Skin of body (tissue), 2 donors: ENCODE measurements around the gene FOXO3B. TPM values are rescaled to one million over a fixed set of nuclear protein-coding genes. Genes with fewer than 3 reads are reported as not detected.
"Not testable (repeated sequence)": the region's sequence is repeated elsewhere in the genome, so short reads cannot be mapped to it uniquely, and the experiment has no call there.

Experiments used
- DNase-seq: peaks from one replicate; lab custom pipeline; 2025; lab: John Stamatoyannopoulos, UW
- total RNA-seq: library from RNA; depleted of rRNA; stranded (reverse); fragments of >200 nt; gene quantifications from one replicate; pipeline ENCODE4 v1.2.3, GENCODE V29; 2014

Gene FOXO3B
- total RNA-seq, result 5.2 TPM

DNA sequence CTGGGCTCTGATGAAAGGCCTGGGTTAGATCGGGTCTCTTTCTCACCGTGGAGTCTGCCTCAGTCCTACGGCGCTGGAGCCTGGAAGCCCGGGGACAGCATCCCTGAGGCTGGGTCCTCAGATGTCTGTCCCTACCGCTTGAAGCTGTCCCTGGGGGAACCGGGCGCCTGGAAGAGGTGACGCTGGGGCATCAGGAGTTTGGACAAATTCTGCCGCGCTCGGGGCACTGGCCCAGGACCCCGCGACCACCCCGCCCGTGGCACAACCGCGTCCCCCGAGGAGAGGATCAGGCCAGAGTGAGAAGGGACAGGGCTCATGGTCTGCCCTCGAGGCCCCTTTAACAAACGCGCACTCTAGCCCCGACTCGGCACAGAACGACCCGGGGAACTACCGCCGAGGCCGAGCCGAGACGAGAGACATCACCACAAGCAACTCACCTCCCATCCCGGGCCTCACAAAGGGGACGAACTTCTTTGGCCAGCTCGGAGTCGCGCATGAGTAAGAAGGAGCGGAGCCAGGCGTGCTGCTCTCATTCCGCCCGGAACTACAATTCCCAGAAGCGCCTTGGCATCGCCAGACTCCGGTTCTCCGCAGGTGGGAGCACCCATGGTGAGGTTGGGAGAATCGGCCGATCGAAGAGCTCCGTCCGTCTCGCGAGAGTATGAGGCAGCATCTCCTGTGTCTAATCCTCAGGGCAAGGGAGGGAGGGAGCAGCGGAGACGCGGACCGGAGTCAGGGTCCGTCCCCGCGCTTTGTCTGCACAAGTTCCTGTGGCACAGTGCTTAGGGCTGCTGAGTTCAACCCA is at the start of gene FOXO3B:
Gene FOXO3B (minus strand): TSS at position 548 of the 805 bp plus-strand sequence. CDS start 663 bp downstream, outside the sequence.
- peak; percentile 72 for DNase-seq

DNA sequence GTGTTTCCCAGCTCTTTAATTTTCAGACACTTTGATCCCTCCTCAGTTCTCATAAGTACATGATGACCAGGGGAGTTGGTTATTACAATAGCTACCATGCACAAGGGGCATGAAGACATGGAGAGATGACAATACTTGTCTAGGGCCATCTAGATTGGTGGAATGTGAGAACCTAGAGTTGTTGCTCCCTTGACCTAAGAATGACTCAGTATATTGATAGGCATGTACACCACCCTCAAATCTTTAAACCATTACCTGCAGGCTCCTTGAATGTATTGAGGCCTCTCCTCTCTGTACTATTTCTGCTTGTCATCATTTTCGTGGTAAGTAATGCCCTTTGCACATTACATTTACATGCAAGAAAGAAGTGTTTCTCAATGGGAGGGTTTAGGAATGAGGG is 41.4 kb upstream of the FOXO3B start:
- not testable (repeated sequence) for DNase-seq

DNA sequence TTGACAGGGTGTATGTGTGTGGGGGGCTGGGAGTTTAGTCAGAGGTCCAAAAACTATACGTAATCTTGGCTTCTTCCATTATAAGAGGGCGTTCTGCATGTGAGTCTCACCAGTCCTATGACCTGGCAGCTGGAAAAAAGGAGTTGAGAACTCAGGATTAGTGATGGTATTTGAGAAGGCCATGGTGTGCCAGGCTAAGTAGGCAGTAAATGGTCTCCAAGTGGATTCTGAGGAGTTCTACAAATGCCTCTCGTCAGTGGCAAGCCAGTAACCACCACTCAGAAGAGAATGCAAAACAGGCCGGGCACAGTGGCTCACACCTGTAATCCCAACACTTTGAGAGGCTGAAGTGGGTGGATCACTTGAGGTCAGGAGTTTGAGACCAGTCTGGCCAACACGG is 40.5 kb upstream of the FOXO3B start:
- DNase-seq, result not testable (repeated sequence)

DNA sequence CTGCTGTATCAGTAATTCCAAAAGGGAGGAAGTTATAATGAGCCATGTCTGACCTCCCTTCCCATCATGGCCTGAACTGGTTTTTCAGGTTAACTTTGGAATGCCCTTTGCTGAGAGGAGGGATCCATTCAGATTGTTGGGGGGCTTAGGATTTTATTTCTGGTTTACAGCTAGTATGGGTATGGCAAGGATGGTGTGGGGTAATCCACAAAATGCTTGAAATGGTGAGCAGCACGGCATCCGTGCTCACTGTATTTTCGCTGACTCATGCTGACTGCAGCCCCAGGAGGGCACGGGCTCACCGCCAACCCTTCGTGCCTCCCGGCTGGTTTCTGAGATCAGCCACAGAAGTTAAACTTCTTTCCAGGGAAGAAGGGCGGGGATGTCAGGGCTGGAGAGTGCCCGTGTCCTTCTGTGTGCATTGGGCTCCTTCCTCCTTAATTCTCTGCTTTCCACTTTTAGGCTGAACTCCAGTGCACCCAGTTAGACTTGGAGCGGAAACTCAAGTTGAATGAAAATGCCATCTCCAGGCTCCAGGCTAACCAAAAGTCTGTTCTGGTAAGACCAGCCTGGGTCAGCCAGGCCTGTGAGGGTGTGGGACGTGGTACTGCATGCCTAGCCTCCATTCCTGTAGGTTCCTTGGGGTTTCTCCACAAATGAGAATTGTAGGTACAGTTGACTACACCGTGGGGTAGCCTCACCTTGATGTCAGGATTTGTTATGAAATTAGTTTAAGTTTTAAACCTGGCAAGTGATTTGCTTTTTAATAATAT is 39.8 kb upstream of the FOXO3B start:
- not testable (repeated sequence) for DNase-seq

DNA sequence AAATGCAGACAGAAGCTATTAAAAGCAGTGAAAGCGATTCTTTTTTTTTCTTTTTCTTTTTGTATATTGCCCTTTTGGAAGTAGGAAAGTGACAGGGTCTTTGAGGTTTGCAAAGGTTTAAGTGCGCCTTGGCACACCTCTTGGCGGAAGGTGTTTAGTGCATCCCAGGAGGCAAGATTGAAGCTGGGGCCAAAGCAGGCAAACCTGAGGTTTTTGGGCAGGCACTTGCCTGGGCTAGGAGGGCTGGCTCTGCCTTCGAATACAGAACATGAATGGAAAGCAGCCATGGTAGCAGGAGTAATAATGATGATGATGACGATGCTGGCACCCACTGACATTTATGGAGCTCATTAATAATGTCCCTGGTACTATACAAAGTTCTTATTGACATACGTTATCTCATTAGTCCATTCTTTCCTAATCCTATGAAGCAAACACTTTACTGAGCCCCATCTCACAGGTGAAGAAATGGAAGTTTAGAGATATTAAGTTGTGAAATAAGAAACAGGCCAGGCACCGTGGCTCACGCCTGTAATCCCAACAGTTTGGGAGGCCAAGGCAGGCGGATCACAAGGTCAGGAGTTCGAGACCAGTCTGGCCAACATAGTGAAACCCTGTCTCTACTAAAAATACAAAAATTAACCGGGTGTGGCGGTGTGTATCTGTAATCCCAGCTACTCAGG is 37.5 kb upstream of the FOXO3B start:
- not testable (repeated sequence) for DNase-seq

DNA sequence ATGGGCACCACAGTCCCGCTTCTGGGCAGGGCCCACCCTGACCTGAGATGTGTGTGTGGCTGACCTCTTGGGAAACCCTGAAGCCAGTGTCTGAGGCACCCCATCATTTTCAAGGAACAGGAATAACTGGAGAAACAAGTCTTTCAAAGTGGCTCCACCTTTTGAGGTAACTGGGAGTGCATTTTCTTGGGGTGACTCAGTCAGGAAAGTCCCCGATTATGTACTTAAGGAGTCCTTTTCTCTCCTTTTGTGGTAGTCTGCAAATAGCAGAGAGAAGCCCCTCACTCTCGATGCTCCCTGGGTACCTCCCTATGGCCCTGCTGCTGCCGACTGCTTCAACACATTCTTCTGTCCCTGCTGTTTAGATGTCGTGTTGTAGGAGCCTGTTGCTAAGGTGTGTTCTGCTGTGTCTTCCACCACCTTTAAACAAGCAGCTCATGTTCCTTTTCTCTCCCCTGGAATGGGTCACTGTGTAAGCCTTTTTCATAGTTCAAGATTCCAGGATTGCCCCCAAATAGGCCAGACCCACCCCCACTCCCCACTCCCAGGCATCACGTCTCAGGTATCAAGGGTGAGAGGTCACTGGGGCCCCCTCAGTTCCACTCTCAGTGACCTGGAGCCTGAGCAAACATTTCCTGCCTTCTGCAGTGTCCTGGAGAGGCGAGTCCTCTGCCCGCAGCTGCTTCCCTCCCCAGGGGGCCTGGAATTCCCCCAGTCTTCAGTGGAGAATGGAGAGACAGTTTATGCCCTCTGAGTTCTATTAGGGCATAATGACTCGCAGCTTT is 36.7 kb upstream of the FOXO3B start:
- DNase-seq, result not testable (repeated sequence)

DNA sequence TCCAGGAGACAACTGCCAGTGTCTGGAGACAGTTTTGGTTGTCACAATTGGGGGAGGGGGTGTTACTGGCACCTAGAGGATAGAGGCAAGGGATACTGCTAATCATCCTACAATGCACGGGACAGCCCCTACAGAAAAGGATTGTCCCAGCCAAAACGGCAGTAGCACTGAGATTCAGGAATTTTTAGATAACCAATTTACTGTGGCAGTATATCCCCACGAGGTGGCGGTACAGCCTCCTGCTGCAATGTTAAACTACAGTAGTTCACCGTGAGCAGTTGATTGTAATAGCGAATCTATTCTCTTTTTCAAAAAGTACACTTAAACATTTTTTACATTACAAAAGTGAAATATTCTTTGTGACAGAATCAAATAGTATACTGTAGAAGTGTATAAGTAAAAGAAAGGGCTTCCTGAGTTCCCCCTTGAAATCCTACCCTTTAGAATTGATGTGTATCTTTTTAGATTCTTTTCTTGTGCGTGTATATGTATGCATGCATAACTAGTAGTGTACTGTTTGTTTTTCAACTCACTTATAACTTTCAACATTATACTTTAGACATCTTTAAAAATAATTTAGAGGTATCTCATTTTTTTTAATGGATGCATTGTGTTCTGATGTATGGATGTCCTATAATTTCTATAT is 30.4 kb upstream of the FOXO3B start:
- DNase-seq, result not testable (repeated sequence)

DNA sequence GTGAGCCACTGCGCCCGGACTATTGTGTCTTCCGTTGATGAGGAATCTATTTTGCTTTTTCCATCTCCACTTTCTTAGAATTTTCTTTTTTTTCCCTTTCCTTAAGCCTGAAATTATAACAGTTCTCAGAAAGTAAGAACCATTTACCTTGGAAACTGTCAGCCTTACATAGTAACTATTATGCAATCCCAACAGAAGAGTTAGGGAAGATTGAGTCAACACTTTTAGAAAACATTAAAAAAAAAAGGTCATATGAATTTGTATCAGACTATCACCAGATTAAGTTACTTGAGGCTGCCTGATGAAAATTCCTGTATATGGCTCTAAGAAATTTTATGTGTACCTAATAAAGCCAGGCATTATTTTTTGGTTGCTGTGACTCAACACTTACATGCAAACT is 26.1 kb upstream of the FOXO3B start:
- not testable (repeated sequence) for DNase-seq

DNA sequence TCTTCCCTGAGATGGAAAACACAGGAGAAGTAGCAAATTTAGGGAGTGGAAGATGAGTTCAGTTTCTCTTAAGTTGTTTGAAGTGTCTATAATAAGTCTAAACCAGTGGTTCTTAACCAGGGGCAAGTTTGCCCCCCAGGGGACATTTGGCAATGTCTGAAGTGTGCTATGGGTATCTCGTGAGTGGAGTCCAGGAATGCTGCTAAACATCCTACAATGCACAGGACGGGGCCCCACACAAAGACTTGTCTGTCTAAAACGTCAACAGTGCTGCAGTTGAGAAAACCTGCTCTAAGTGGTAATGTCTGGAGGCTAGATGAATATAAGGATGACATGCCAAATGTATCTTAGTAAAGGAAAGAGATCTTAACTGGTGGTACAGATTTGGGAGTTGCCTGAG is 23.8 kb upstream of the FOXO3B start:
- not testable (repeated sequence) for DNase-seq

DNA sequence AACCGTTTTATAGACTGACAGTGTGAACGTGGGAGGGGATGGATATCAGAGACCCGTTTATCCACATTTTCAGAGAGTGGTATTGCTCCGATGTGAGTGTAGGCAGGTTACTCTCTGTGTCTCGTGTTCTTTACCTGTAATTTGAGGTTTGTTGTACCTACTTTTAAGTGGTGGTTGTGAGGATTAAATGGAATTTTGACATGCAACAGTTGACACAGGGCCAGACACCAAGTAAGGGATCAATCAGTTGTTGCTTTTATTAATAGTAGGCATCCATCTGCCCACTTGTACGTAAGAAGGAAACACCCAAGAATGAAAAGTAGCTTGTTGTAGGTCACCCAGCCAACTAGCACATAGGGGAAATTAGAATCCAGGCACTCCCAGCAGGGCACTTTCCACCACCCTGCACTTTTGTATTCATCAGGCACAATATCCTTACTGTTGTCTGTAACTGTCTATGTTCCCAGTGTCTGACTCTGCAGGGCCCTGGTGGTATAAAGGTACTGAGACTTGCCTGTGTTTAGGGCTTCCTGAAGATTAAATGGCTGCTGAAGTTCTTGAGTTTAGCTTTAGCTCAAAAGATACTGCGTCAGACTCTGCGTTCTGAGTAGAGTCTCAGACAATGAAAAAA is 16.5 kb upstream of the FOXO3B start:
- not testable (repeated sequence) for DNase-seq

DNA sequence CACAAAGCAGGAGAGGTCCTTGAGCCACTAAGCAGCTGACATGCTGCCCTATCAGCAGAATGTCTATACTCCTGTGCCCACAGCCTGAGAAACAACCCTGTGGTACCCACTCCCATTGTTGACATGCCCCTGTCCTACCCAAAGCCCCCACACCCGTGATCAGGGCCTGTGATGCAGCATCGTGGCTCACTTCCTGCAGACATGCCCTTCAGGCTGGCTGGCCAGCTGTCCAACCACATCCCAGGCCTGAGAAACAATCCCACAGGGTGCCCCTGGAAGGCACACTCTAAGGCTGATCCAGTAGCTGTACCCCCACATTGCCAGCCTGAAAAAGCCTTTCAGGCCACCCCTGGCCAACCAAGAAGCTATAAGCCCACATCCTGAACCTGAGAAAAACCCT is 13.0 kb upstream of the FOXO3B start:
- DNase-seq, result not testable (repeated sequence)

DNA sequence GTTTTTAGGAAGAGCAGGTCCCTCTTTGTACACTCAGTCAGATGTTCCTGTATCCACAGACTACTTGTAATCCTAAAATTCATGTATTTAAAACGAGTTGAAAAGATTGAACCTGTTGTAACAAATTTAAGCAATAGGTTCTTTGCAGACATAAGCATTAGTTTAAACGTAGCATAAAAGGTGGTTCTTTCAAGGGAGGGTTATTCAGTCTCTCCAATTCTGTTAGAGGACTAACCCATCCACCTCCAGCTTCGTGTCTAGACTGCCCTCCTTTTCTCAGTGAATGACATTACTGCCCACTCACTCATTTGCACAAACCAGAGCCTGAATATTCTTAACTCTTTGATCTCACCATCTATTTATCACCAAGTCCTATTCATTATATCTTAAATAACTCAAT is 554 bp upstream of the FOXO3B start:
- DNase-seq, result not testable (repeated sequence)

DNA sequence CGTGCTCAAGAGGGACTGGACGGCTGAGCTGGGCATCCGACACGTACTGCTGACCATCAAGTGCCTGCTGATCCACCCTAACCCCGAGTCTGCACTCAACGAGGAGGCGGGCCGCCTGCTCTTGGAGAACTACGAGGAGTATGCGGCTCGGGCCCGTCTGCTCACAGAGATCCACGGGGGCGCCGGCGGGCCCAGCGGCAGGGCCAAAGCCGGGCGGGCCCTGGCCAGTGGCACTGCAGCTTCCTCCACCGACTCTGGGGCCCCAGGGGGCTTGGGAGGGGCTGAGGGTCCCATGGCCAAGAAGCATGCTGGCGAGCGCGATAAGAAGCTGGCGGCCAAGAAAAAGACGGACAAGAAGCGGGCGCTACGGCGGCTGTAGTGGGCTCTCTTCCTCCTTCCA is 4.7 kb downstream of the FOXO3B start:
- not testable (repeated sequence) for DNase-seq

DNA sequence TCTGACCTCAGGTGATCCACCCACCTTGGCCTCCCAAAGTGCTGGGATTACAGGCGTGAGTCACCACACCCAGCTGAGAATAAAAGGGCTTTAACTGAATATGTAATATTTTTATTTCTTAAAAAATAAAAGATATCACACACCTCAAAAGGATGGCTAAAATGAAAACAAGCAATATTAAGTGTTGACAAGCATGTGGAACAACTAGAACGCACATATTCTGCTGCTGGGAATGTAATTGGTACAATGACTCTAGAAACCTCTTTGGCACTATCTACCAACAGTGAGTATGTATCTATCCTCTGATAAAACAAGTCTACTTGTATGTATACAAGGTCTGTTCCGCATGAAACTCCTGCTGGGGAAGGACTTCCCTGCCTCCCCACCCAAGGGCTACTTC is 5.2 kb downstream of the FOXO3B start:
- not testable (repeated sequence) for DNase-seq

DNA sequence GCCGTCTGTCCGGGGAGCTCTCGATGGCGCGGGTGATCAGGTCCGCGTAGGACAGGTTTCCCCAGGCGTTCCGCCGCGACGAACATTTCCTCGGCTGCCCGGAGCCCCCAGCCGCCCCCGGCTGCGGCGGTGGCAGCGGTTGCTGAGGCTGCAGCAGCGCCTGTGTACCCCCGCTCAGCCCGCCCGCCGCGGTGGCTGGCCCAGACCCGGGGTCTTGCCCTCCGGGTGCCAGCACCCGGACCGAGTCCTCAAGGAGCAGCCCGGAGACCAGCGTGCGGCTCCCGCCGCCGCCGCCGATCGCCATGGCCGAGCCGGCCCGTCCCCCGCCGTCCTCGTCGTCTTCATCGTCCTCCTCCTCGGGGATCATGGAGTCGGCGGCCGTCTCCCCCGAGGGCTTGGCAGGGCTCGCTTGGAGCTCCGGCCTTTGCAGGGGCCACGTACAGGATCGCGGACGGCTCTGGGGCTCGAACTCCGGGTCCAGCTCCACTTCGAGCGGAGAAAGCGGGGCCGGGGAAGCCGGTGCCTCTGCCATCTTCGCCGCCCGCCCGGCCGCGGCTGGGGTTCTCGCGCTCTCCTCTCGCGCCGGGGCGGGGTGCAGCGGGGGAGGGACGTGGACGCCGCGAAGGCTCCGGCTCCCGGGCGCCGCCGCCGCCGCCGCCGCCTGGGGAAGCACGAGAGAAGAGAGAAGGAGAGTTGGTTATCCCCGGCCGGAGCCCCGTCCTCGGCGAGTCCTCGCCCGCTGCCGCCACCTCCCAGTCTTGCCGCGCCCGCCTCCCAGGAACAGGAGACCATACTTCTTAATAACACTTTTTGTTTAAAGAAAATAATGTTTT is 9.5 kb downstream of the FOXO3B start:
- not testable (repeated sequence) for DNase-seq

DNA sequence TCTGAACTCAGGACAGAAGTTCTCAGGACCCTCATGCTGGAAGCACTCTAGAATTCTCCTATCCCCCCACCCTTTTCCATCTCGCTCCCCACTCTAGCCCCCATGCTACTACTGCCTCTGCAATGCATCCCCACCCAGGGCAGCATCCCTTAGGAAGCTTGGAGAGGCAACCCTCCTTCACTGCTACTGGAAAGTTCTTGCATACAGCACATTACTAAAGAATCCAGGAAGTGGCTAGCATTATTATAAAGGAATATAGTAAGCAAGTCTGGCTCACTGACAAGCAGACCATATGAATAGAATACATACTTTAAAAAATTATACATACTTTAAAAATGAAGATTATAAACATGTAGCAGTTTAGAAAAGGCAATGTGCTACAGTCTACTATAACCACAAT is 13.5 kb downstream of the FOXO3B start:
- DNase-seq, result not testable (repeated sequence)

DNA sequence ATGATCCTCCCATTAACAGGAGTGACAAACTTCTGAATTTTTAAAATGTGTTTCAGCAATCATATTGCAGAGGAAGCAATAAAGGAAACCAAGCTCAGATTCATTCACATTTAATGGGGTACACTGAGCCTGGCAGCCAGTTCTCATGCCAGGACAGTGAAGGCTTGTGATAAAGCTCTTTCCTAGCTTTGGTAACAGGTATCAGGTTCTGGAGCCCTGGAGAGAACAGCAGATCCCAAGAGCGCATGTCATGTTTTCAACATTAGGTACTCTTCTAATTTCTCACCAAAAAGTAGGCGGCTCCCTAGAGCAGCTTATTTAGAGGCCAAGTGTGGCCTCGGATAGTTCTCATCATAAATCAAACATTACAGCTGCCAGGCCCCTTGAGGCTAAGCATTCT is 14.6 kb downstream of the FOXO3B start:
- DNase-seq, result not testable (repeated sequence)

DNA sequence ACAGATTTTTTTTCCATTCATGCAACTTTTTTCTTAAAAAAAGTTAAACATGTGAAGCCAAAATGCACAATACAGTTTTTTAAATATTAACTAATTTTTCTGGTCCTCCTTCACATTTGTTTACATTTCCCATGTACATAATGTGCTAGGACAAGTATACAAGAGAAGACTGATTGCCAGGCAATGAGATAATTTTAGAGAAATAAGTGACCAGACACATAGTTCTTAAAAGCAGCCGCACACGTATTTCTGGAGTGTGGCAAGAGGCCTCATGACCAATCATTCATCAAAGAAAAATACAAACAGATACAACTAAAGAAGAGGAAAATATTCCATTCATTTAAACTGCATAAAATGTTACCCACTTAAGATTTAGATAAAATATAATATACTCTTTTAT is 15.8 kb downstream of the FOXO3B start:
- not testable (repeated sequence) for DNase-seq
